Hepatocyte (in vitro differentiated cells): ENCODE data around the gene OR10P1.
"Not testable (repeated sequence)": the region's sequence is repeated elsewhere in the genome, so short reads cannot be mapped to it uniquely, and the experiment has no call there.

Experiments
- CTCF ChIP-seq: fragments of 200-600 bp; sonication (generic); IDR thresholded peaks from 2 replicates; pipeline ENCODE4 v1.5.1; 2016; ENCODE audit warnings: antibody characterized with exemption, mild to moderate bottlenecking; ENCODE audit not compliant: poor library complexity
- EZH2phosphoT487 ChIP-seq: fragments of 200-600 bp; sonication (generic); IDR thresholded peaks from one replicate; pipeline ENCODE4 v1.6.1; 2018; ENCODE audit warnings: antibody characterized with exemption, mild to moderate bottlenecking, low read depth, moderate library complexity; ENCODE audit not compliant: unreplicated experiment, severe bottlenecking

GRCh38 chr12:55650620-55651298, 14.1 kb downstream of the OR10P1 start:
- not testable (repeated sequence) for TF ChIP-seq CTCF, EZH2phosphoT487
